NCI-H2227 treated with DMSO at 0.1 percent for 48 hours (cell line): ENCODE results near the gene RAET1L.
"Not testable (repeated sequence)": the region's sequence is repeated elsewhere in the genome, so short reads cannot be mapped to it uniquely, and the experiment has no call there.

Experiments used
- DNase-seq: peaks from one replicate; lab custom pipeline; 2025; lab: John Stamatoyannopoulos, UW

Gene RAET1L

GRCh38 chr6:150016324-150017185 is 8.8 kb downstream of the RAET1L start:
- peak; percentile 32 for DNase-seq

DNA sequence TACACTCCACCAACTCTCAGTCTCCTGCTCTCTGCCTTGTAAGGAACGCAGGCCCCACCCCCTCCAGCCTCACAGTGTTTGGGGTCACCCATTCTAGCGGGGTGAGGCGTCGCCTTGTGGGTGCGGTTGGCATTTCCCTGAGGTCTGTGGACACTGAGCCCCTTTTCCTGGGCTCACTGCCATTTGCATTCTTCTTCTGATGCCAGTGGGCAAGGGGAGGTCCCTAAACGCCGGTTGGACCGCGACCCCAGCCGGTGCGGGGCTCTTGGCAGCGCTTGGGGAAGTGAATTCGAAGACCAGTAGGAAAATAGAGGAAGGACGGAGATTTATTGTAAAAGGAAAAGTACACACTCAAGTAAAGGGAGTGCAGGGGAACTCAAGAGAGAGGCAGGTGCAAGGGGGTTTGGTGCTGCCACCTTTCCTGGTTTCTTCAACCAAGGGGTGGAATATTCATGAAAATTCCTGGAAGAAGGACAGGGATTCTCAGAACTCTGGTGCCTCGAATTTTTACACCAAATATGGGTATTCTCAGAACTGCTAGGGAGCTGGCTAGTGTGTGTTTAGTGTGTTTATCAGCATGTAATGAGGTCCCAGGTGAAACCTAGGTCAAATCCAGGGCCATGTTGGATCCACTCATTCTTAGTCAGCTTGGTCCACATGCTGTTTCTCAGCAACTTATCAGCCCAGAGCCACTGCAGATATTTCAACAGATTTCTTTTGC is 9.9 kb downstream of the RAET1L start:
- DNase-seq = not testable (repeated sequence)

DNA sequence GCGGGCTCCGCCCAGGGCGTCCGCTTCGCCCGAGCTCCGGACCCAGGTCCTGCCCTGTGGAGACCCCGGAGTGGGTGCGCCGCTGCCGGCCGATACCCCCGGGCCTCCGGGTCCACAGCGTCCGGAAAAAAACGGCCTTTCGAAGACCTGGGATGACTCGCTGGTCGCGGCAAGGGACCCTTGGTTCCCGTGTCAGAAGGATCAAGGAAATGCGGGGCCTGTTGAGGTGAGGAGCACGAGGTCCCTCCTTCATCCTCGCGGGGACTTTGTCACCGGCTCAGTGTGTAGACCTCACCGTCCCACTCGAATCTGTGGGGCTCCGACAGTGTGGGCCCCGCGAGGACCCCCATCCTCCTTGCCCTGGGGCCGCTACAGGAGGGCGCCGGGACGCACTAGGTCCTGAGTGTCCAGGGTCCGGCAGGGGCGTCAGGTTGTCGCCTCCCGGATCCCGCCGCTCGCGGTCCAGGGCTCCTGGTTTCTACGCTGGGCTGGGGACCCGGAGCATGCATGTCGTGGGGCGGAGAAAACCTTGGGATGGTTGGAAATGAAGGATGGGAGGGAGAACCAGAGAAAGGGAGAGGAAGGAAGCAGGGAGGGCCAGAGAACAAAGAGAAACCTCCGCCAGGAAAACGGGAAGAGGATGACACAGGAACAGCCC is 10.6 kb downstream of the RAET1L start:
- not testable (repeated sequence) for DNase-seq

DNA sequence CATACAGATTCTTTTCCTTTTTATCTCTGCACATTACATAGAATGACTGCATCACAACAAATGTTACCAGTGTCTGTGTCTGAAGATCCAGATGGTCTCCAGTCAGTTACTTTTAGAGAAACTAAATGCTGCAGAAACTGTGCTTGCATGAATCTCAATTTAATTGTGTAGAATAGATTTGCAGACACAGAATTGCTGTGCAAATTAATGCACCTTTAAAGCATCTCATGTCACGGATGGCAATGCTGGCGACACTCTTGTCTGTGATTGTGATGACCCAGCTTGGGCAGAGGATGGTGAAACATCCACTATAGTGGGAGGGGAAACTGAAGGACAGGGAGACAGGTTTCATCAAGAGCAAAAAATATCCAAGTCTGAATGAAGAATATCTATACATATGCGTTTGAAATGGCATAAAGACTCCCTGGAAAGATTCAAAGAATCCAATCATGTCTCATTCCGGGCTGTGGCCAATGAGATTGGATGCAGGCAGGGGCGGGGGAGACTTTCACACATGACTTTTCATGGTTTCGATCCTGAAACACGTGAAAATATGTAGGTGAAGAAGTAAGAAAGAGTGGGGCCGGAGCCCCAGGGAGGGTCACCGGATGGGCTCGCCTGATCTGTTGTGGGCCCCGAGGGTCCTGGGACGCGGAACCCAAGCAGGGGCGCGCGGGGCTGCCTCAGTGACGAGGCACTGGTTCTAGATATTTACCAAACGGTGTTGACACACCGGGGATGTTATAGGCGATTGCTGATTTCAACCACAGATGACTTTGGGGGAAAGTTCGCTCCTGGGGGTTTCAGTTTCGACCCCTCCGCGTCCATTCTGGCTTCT is 11.3 kb downstream of the RAET1L start:
- not testable (repeated sequence) for DNase-seq

- not testable (repeated sequence) for DNase-seq
These were observed 12.2 kb downstream of the RAET1L start for GRCh38 chr6:150012846-150013784.

- no peak for DNase-seq
These were observed 16.7 kb downstream of the RAET1L start for GRCh38 chr6:150008588-150008987.

- DNase-seq = no peak
These were observed 18.3 kb downstream of the RAET1L start for GRCh38 chr6:150006961-150007464.

DNA sequence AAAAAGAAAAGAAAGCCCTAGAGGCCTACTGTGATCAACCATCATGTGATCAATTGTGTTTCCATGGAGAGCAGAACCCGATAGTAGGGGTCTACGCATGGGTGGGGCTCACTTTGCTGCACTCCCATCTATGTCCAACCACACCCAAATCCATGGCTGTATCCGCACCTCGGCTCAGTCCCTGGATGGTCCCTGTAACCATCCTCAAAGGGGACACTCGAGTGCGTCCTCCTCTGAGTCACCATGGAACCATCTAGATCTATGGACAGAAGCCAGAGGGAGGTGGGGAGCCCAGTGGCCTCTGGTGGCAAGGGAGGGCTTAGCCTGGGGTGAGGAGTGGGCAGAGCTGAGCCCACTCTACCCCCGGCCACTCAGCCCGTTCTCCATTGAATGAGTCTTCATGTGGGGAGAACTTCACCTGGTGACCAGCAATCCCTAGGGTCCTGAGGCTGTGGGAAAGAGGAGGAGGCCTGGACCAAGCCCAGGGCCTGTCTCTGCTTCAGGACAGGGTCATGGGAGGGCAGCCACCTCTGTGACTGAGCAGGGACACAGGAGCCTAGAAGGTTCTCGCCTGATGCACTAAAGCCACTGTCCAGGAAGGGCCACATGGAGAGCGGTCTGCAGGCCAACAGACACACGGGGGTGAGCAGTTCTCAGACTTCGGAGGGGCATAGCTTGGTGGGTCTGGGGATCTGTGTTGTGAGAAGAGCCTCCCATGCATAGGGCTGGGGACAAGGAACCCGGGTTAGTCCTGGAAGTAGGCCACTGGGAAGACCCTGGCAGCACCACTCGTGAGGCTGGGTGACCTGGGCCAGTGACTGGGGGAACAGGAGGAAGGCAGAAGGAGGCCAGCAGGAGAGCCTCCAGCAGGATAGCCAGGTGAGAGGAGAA is 19.3 kb downstream of the RAET1L start:
- DNase-seq = no peak

- peak; percentile 73 for DNase-seq
These were observed 20.3 kb downstream of the RAET1L start for GRCh38 chr6:150004783-150005717.

GRCh38 chr6:150004101-150004782 is 21.1 kb downstream of the RAET1L start:
- no peak for DNase-seq

DNA sequence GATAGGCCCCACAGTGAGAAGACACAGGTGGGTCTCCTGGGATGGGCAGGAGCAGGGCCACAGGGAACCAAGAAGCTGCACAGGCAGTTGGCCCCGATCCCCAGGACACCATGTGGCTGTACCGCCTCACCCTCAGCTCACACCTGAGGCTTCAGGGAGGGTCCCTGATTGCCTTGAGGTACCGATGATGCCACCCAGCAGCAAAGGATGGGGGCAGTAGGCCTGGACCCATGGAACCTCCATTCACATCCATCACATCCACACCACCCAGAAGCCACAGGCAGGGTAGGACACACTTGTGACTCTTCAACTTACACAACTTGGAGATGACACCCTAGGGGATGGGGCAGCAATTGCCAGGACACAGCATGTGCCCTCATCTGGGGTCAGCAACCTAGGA is 21.7 kb downstream of the RAET1L start:
- DNase-seq = not testable (repeated sequence)

GRCh38 chr6:150002710-150003109 is 22.6 kb downstream of the RAET1L start:
- no peak for DNase-seq

- DNase-seq = no peak
These were observed 23.9 kb downstream of the RAET1L start for GRCh38 chr6:150001295-150002008.

DNA sequence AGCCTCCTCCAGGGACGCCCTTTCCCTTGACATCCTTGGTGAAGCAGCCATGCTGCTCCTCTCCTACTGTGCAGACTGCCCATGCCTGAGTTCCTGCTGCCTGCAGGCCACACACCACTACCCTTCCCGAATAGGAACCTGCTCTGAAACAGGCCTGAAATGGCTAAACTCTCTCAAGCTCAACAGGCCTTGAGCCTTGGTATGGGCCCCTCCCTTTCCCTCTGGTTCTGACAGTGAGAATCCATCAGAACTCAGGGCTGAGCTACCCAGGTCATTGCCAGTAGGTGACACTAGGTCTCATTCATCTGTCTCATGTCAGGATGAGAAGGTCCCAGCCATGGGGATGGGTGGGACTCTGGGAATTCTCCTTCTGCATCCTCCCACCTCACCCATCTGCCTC is 25.7 kb downstream of the RAET1L start:
- DNase-seq = no peak

GRCh38 chr6:149995971-149996370 is 29.4 kb downstream of the RAET1L start:
- DNase-seq = no peak

- DNase-seq = no peak
These were observed 30.0 kb downstream of the RAET1L start for GRCh38 chr6:149995235-149995750.

GRCh38 chr6:149991838-149992237 is 33.5 kb downstream of the RAET1L start:
- no peak for DNase-seq
